Activated naive CD8-positive, alpha-beta T cell treated with anti-CD3 and anti-CD28 coated beads, Interleukin-2, amount 50 U/mL, for 16 hours (primary cell): ENCODE data around the gene C16orf89.

Source experiments
- DNase-seq: peaks from one replicate; pipeline ENCODE4 v3.0.0-alpha.2; 2020; ENCODE audit warnings: low read depth, low spot score

The C16orf89 gene

GRCh38 chr16:5030251-5030870 is 35.4 kb downstream of the C16orf89 start:
- DNase-seq = no peak

GRCh38 chr16:5028950-5029475 is 36.7 kb downstream of the C16orf89 start:
- no peak for DNase-seq

GRCh38 chr16:5027575-5028235 is 38.1 kb downstream of the C16orf89 start:
- DNase-seq = no peak

- DNase-seq = no peak
These were observed 38.7 kb downstream of the C16orf89 start for GRCh38 chr16:5027086-5027485.

- DNase-seq = no peak
These were observed 39.1 kb downstream of the C16orf89 start for GRCh38 chr16:5026664-5027063.

- DNase-seq = no peak
These were observed 40.6 kb downstream of the C16orf89 start for GRCh38 chr16:5025171-5025632.

GRCh38 chr16:5024632-5025031 is 41.1 kb downstream of the C16orf89 start:
- no peak for DNase-seq

GRCh38 chr16:5022521-5022920 is 43.2 kb downstream of the C16orf89 start:
- no peak for DNase-seq

- no peak for DNase-seq
These were observed 45.2 kb downstream of the C16orf89 start for GRCh38 chr16:5020551-5020950.

GRCh38 chr16:5019775-5020174 is 46.0 kb downstream of the C16orf89 start:
- no peak for DNase-seq

- DNase-seq = no peak
These were observed 47.0 kb downstream of the C16orf89 start for GRCh38 chr16:5018793-5019192.

- DNase-seq = no peak
These were observed 48.1 kb downstream of the C16orf89 start for GRCh38 chr16:5017678-5017969.

- DNase-seq = no peak
These were observed 48.6 kb downstream of the C16orf89 start for GRCh38 chr16:5016967-5017677.

- no peak for DNase-seq
These were observed 49.9 kb downstream of the C16orf89 start for GRCh38 chr16:5015887-5016286.

- no peak for DNase-seq
These were observed 50.4 kb downstream of the C16orf89 start for GRCh38 chr16:5015351-5015750.

- no peak for DNase-seq
These were observed 52.9 kb downstream of the C16orf89 start for GRCh38 chr16:5012887-5013286.

GRCh38 chr16:5011637-5012036 is 54.1 kb downstream of the C16orf89 start:
- no peak for DNase-seq

- no peak for DNase-seq
These were observed 55.0 kb downstream of the C16orf89 start for GRCh38 chr16:5010576-5011329.

- no peak for DNase-seq
These were observed 57.4 kb downstream of the C16orf89 start for GRCh38 chr16:5008311-5008731.

- no peak for DNase-seq
These were observed 58.5 kb downstream of the C16orf89 start for GRCh38 chr16:5007256-5007655.

GRCh38 chr16:5006348-5007193 is 59.2 kb downstream of the C16orf89 start:
- no peak for DNase-seq
